K562 (cell line): ENCODE results near the gene PNCK. TPM values are rescaled to one million over a fixed set of nuclear protein-coding genes. Genes with fewer than 3 reads are reported as not detected.

Experiments
- ATAC-seq: fragments of 200-7000 bp; cut with Tn5 transposase; 3 replicates; pipeline ENCODE4 v1.9.1; 2020; ENCODE audit warnings: moderate library complexity
- BruUV-seq: library from RNA; stranded (reverse); fragments of 400-500 nt; replicated peaks from 2 replicates; lab custom pipeline; 2021; lab: Mats Ljungman, UMichigan
- CTCF ChIA-PET: fragments of 300-600 bp; formaldehyde crosslinking; extraction: SDS; loops from one replicate; lab custom pipeline; 2021; ENCODE audit warnings: low intra/inter-chr PET ratio; lab: Yijun Ruan, JAX
- POLR2A ChIA-PET: fragments of 300-600, 350-650 bp; sonication (Branson Sonifier 250); formaldehyde crosslinking; extraction: SDS; loops from one replicate; lab custom pipeline; 2021; ENCODE audit warnings: antibody characterized with exemption, inconsistent platforms; lab: Yijun Ruan, JAX
- DNase-seq, 4 experiments: peaks; one replicate each; pipeline versions ENCODE4 v3.0.0 to v3.0.0-alpha.2; 2011 to 2018; ENCODE audit warnings: low spot score in 3 of 4, mixed read lengths in 3 of 4; ENCODE audit errors: extremely low read depth in 1 of 4
- FAIRE-seq: peaks from 2 replicates; lab custom pipeline; 2011; peaks lifted over from hg19 to GRCh38; lab: Jason Lieb, UNC
- H2AFZ ChIP-seq: 2 replicates; pipeline ENCODE4 v1.6.0; 2011; ENCODE audit warnings: low read depth, low read length, control low read depth, inconsistent platforms
- H3K27ac ChIP-seq: fragments of 200-600 bp; 3 replicates; pipeline ENCODE4 v1.8.0; 2011; ENCODE audit warnings: low read depth, mild to moderate bottlenecking, control low read depth, inconsistent platforms, low read length, moderate library complexity, mixed read lengths; ENCODE audit errors: extremely low read depth
- H3K27me3 ChIP-seq, 2 experiments: fragments of 300-600 bp in 1 of 2; 2 replicates in 1 of 2; 3 replicates in 1 of 2; pipeline versions ENCODE4 v1.6.0 to v1.8.0; 2011; ENCODE audit warnings: inconsistent platforms in 2 of 2, low read length in 2 of 2, mild to moderate bottlenecking in 1 of 2, mixed read lengths in 1 of 2, moderate library complexity in 1 of 2; ENCODE audit not compliant: control insufficient read depth in 2 of 2, insufficient read depth in 2 of 2
- H3K36me3 ChIP-seq: fragments of 300-600 bp; 3 replicates; pipeline ENCODE4 v1.8.0; 2011; ENCODE audit warnings: mild to moderate bottlenecking, low read length, inconsistent platforms; ENCODE audit not compliant: control insufficient read depth, insufficient read depth
- H3K4me1 ChIP-seq, 2 experiments: fragments of 200-600 bp in 1 of 2; replicated peaks in 1 of 2; 2 replicates in 1 of 2; 3 replicates in 1 of 2; pipeline versions ENCODE4 v1.5.1 to v1.8.0; 2011; ENCODE audit warnings: inconsistent platforms in 2 of 2, low read length in 2 of 2, mild to moderate bottlenecking in 1 of 2, mixed read lengths in 1 of 2, moderate library complexity in 1 of 2; ENCODE audit not compliant: control insufficient read depth in 2 of 2, insufficient read depth in 2 of 2
- H3K4me2 ChIP-seq: 2 replicates; pipeline ENCODE4 v1.6.1; 2011; ENCODE audit warnings: low read length, control low read depth, inconsistent platforms, mixed read lengths; ENCODE audit not compliant: insufficient read depth
- H3K4me3 ChIP-seq: fragments of 200-600 bp; sonication (generic), shearing (Covaris generic); 2 replicates; pipeline ENCODE4 v1.5.1; 2016; ENCODE audit warnings: control low read depth, inconsistent platforms
- H3K79me2 ChIP-seq: fragments of 200-600 bp; 3 replicates; pipeline ENCODE4 v1.8.0; 2011; ENCODE audit warnings: low read length, inconsistent platforms; ENCODE audit not compliant: control insufficient read depth, insufficient read depth
- H3K9ac ChIP-seq, 2 experiments: 2 replicates each; pipeline versions ENCODE4 v1.6.0 to v1.6.1; 2011; ENCODE audit warnings: low read depth in 2 of 2, low read length in 2 of 2, control low read depth in 1 of 2, inconsistent platforms in 1 of 2, mild to moderate bottlenecking in 1 of 2, mixed read lengths in 1 of 2; ENCODE audit not compliant: insufficient read depth in 1 of 2
- H3K9me1 ChIP-seq: one replicate; pipeline ENCODE4 v1.6.0; 2011; ENCODE audit warnings: inconsistent platforms, mild to moderate bottlenecking, low read length, moderate library complexity; ENCODE audit not compliant: control insufficient read depth, insufficient read depth
- H3K9me3 ChIP-seq: replicated peaks from 2 replicates; pipeline ENCODE4 v1.5.1; 2011; ENCODE audit warnings: low read depth, low read length, inconsistent platforms; ENCODE audit not compliant: control insufficient read depth, insufficient read depth
- H4K20me1 ChIP-seq: replicated peaks from 2 replicates; pipeline ENCODE4 v1.6.1; 2011; ENCODE audit warnings: low read length, inconsistent platforms, mixed read lengths; ENCODE audit not compliant: control insufficient read depth, insufficient read depth
- CREBBP ChIP-seq: IDR thresholded peaks from one replicate; pipeline ENCODE4 v1.6.1; 2012; ENCODE audit warnings: low read depth, mild to moderate bottlenecking, control low read depth, inconsistent platforms, low read length
- DACH1 ChIP-seq: fragments of 450-650 bp; IDR thresholded peaks from 2 replicates; pipeline ENCODE4 v1.6.1; 2018; ENCODE audit not compliant: partially characterized antibody
- DDX20 ChIP-seq: fragments of 450-650 bp; IDR thresholded peaks from 2 replicates; pipeline ENCODE4 v1.6.1; 2016; ENCODE audit warnings: missing genetic modification characterization, low read depth, mild to moderate bottlenecking, missing compliant biosample characterization, moderate library complexity
- ELK3 ChIP-seq: fragments of 450-650 bp; formaldehyde crosslinking; IDR thresholded peaks from 2 replicates; pipeline ENCODE4 v1.4.0; 2020; ENCODE audit warnings: mild to moderate bottlenecking
- IRF2 ChIP-seq: sonication (generic); formaldehyde crosslinking; IDR thresholded peaks from 2 replicates; pipeline ENCODE4 v1.8.1; 2022; ENCODE audit warnings: mild to moderate bottlenecking, missing genetic modification reagents
- LCOR ChIP-seq: sonication (generic); formaldehyde crosslinking; IDR thresholded peaks from 2 replicates; pipeline ENCODE4 v1.8.0; 2022; ENCODE audit warnings: mild to moderate bottlenecking, missing genetic modification reagents
- MCM2 ChIP-seq: fragments of 450-650 bp; IDR thresholded peaks from 2 replicates; pipeline ENCODE4 v1.6.1; 2017; ENCODE audit warnings: low read depth, mild to moderate bottlenecking
- MTA1 ChIP-seq: fragments of 450-650 bp; IDR thresholded peaks from 2 replicates; pipeline ENCODE4 v1.6.1; 2017; ENCODE audit warnings: borderline replicate concordance
- NFIX ChIP-seq: fragments of 250-450 bp; sonication (Bioruptor Pico); IDR thresholded peaks from 2 replicates; pipeline ENCODE4 v1.4.0; 2020; ENCODE audit warnings: low read depth, mild to moderate bottlenecking, moderate library complexity
- ZFP30 ChIP-seq: fragments of 250-450 bp; sonication (Bioruptor Pico); IDR thresholded peaks from 2 replicates; pipeline ENCODE4 v1.8.0; 2022; ENCODE audit warnings: moderate library complexity, mild to moderate bottlenecking, inconsistent platforms, borderline replicate concordance
- ZKSCAN8 ChIP-seq: fragments of 200-800 bp; sonication (Bioruptor generic); IDR thresholded peaks from 2 replicates; pipeline ENCODE4 v1.6.1; 2016; ENCODE audit warnings: missing genetic modification characterization, missing compliant biosample characterization
- ZNF146 ChIP-seq: IDR thresholded peaks from one replicate; pipeline ENCODE4 v1.6.1; 2018; ENCODE audit warnings: missing compliant biosample characterization; ENCODE audit not compliant: unreplicated experiment
- ZNF77 ChIP-seq: fragments of 250-450 bp; sonication (Bioruptor Pico); IDR thresholded peaks from 2 replicates; pipeline ENCODE4 v1.5.0; 2020
- WGBS: fragments of 100-300 bp; shearing (Covaris generic); methylation state at CpG from one replicate; pipeline ENCODE4 v1.1.6; 2016; ENCODE audit warnings: low coverage, mixed read lengths; ENCODE audit not compliant: insufficient coverage; ENCODE audit errors: missing lambda C conversion rate; 5-methylcytosine and 5-hydroxymethylcytosine counted together
- in situ Hi-C: fragments of 300-500 bp; cut with MboI; formaldehyde crosslinking; loops from 4 replicates; pipeline ENCODE4 v1.15.0; 2018; ENCODE audit warnings: inconsistent platforms, mixed read lengths
- intact Hi-C: fragments of 100-400 bp; cut with micrococcal nuclease; formaldehyde crosslinking; loops from 2 replicates; pipeline ENCODE4 v1.14.2; 2022
- polyA plus RNA-seq, 8 experiments: library from polyadenylated mRNA; depleted of rRNA in 4 of 8; stranded (reverse) in 5 of 8; unstranded in 3 of 8; fragments of >200 nt; fragmentation: Nextera tagmentation in 2 of 8; fragmentation: Illumina TruSeq in 1 of 8; extraction: Ambion mirVana in 2 of 8; extraction: Trizol in 1 of 8; gene quantifications; 2 replicates each; pipeline versions ENCODE4 v1.2.1 to v1.2.3, GENCODE V29; 2011 to 2014; ENCODE audit warnings: inconsistent platforms in 1 of 8, missing spikeins in 1 of 8
- total RNA-seq, 7 experiments: library from RNA; depleted of rRNA in 6 of 7; stranded (reverse); fragments of >200 nt in 6 of 7; fragmentation: Illumina TruSeq in 2 of 7; extraction: Trizol in 2 of 7; gene quantifications; 2 replicates each; pipeline versions ENCODE4 v1.2.1 to v1.2.3, GENCODE V29; 2011 to 2021; ENCODE audit warnings: low replicate concordance in 1 of 7

Gene PNCK
- total and polyA plus RNA-seq, 9 of the 15 experiments (the other 6 are each of a cell fraction or from before 2014, with no cell fraction given): 0.13 to 7.5 (median 1.2) TPM; not detected in 1

GRCh38 chrX:153628665-153629064 is 44.9 kb downstream of the PNCK start:
- Histone ChIP-seq H2AFZ (no peak overlapping the region), H3K9ac (no peak overlapping the region), H3K9me1 (no peaks in the 10 kb centered on the region), H3K4me1 (peaks cover 0 to 20% of the 10 kb centered on the region in 2 experiments; a peak in 2 of 5 replicates), H3K4me2 (no peak overlapping the region), H3K4me3 (no peak overlapping the region), H3K9me3 (no peaks in the 10 kb centered on the region), H3K36me3 (no peaks in the 10 kb centered on the region), H3K27ac (no peak overlapping the region), H4K20me1 (peaks cover 5% of the 10 kb centered on the region; the same call in 1 of the 2 replicates), H3K27me3 (peaks cover 14 to 77% of the 10 kb centered on the region in 2 experiments; a peak in 3 of 5 replicates), H3K79me2 (no peaks in the 10 kb centered on the region)
- no peak for FAIRE-seq
- CTCF ChIA-PET: no interaction called here
- POLR2A ChIA-PET: interaction anchor here (0.6 kb wide), 1 partner anchor 472 kb away, joined by 3 read pairs; no protein-coding TSS in a partner anchor
- no peak for DNase-seq
- in situ Hi-C loops (no loop called here), intact Hi-C loops (no loop called here)
- ATAC-seq: no peak
- 1% methylated on average over 10 of the region's 12 CpGs for WGBS
- TF ChIP-seq MCM2 (no peak), ZNF146 (no peak), CREBBP (no peak), NFIX (no peak), ELK3 (CRISPR knock-in tag) (no peak), ZKSCAN8 (CRISPR knock-in tag) (no peak), DDX20 (tag) (no peak), ZFP30 (CRISPR knock-in tag) (no peak), MTA1 (no peak), ZNF77 (CRISPR knock-in tag) (no peak), IRF2 (CRISPR knock-in tag) (no peak), LCOR (no peak), DACH1 (no peak)
- BruUV-seq: no TSS peak
